ENCODE results near the gene MRPL52. TPM values are rescaled to one million over a fixed set of nuclear protein-coding genes. Genes with fewer than 3 reads are reported as not detected.

The MRPL52 gene
- total and polyA plus RNA-seq, 2 of the 13 experiments (the other 11 are each of a cell fraction or from before 2014, with no cell fraction given) = 118 to 329 TPM

DNA sequence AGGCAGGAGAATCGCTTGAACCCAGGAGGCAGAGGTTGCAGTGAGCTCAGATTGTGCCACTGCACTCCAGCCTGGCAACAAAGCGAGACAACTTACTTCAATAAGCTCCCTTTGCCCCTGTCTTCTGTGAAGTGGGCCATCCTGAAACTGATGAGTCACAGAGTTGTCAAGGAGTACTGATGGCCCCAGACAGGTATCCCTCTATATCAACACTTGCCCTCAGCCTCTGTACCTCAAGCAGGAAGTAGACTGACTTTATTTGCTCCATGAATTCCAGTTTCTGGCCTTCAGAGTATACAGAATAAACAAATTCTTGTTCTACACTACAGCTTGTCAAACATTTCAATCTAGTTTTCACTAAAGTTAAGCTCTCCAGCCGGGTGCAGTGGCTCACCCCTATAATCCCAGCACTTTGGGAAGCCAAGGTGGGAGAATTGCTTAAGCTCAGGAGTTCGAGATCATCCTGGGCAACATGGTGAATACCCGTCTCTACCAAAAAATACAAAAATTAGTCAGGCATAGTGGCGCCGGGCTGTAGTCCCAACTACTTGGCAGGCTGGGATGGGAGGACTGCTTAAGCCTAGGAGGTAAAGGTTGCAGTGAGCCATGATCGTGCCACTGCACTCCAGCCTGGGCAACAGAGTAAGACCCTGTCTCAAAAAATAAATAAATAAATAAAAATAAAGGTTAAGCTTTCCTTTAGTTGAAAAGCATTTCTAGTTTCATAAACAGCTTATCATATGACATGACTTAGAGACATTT is 25.5 kb downstream of the MRPL52 start (continued):
- TF ChIP-seq, protein P1, sequence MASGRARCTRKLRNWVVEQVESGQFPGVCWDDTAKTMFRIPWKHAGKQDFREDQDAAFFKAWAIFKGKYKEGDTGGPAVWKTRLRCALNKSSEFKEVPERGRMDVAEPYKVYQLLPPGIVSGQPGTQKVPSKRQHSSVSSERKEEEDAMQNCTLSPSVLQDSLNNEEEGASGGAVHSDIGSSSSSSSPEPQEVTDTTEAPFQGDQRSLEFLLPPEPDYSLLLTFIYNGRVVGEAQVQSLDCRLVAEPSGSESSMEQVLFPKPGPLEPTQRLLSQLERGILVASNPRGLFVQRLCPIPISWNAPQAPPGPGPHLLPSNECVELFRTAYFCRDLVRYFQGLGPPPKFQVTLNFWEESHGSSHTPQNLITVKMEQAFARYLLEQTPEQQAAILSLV (CRISPR knock-in tag; IDR thresholded peaks at IDR 0.05; ENCODE audit: borderline replicate concordance) = no peak
- TF ChIP-seq ZNF567 (CRISPR knock-in tag; IDR thresholded peaks at IDR 0.05; ENCODE audit: borderline replicate concordance) = no peak
- TF ChIP-seq GPN1 (CRISPR knock-in tag; IDR thresholded peaks at IDR 0.05; ENCODE audit: borderline replicate concordance) = no peak
- TF ChIP-seq MAFF (IDR thresholded peaks at IDR 0.05; ENCODE audit: low read depth, low read length) = 0 out of 2 replicates have a peak, but pooled peaks have one; percentile 25
- no peak for TF ChIP-seq ZNF281 (CRISPR knock-in tag; IDR thresholded peaks at IDR 0.05; ENCODE audit: borderline replicate concordance)
- TF ChIP-seq, protein P2, sequence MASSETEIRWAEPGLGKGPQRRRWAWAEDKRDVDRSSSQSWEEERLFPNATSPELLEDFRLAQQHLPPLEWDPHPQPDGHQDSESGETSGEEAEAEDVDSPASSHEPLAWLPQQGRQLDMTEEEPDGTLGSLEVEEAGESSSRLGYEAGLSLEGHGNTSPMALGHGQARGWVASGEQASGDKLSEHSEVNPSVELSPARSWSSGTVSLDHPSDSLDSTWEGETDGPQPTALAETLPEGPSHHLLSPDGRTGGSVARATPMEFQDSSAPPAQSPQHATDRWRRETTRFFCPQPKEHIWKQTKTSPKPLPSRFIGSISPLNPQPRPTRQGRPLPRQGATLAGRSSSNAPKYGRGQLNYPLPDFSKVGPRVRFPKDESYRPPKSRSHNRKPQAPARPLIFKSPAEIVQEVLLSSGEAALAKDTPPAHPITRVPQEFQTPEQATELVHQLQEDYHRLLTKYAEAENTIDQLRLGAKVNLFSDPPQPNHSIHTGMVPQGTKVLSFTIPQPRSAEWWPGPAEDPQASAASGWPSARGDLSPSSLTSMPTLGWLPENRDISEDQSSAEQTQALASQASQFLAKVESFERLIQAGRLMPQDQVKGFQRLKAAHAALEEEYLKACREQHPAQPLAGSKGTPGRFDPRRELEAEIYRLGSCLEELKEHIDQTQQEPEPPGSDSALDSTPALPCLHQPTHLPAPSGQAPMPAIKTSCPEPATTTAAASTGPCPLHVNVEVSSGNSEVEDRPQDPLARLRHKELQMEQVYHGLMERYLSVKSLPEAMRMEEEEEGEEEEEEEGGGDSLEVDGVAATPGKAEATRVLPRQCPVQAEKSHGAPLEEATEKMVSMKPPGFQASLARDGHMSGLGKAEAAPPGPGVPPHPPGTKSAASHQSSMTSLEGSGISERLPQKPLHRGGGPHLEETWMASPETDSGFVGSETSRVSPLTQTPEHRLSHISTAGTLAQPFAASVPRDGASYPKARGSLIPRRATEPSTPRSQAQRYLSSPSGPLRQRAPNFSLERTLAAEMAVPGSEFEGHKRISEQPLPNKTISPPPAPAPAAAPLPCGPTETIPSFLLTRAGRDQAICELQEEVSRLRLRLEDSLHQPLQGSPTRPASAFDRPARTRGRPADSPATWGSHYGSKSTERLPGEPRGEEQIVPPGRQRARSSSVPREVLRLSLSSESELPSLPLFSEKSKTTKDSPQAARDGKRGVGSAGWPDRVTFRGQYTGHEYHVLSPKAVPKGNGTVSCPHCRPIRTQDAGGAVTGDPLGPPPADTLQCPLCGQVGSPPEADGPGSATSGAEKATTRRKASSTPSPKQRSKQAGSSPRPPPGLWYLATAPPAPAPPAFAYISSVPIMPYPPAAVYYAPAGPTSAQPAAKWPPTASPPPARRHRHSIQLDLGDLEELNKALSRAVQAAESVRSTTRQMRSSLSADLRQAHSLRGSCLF (CRISPR knock-in tag; IDR thresholded peaks at IDR 0.05; ENCODE audit: borderline replicate concordance) = no peak
- no peak for TF ChIP-seq MLX (CRISPR knock-in tag; IDR thresholded peaks at IDR 0.05)
- TF ChIP-seq MLLT10 (CRISPR knock-in tag; IDR thresholded peaks at IDR 0.05) = no peak
- TF ChIP-seq, protein P3, sequence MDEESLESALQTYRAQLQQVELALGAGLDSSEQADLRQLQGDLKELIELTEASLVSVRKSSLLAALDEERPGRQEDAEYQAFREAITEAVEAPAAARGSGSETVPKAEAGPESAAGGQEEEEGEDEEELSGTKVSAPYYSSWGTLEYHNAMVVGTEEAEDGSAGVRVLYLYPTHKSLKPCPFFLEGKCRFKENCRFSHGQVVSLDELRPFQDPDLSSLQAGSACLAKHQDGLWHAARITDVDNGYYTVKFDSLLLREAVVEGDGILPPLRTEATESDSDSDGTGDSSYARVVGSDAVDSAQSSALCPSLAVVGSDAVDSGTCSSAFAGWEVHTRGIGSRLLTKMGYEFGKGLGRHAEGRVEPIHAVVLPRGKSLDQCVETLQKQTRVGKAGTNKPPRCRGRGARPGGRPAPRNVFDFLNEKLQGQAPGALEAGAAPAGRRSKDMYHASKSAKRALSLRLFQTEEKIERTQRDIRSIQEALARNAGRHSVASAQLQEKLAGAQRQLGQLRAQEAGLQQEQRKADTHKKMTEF (CRISPR knock-in tag; IDR thresholded peaks at IDR 0.05) = peak; percentile 50; the same call in 1 of the 2 replicates
- TF ChIP-seq ZNF333 (CRISPR knock-in tag; IDR thresholded peaks at IDR 0.05; ENCODE audit: borderline replicate concordance) = no peak
- TF ChIP-seq ZNF329 (CRISPR knock-in tag; IDR thresholded peaks at IDR 0.05; ENCODE audit: low read depth) = no peak
- no peak for TF ChIP-seq SOX5 (CRISPR knock-in tag; IDR thresholded peaks at IDR 0.05; ENCODE audit: borderline replicate concordance)
- no peak for TF ChIP-seq ZNF24 (IDR thresholded peaks at IDR 0.05)
- TF ChIP-seq SP140L (CRISPR knock-in tag; IDR thresholded peaks at IDR 0.05; ENCODE audit: borderline replicate concordance) = no peak
- peak; percentile 75; the same call in 1 of the 2 replicates for TF ChIP-seq ZNF256 (CRISPR knock-in tag; conservative IDR thresholded peaks at IDR 0.05)
- no peak for TF ChIP-seq MEF2D (CRISPR knock-in tag; IDR thresholded peaks at IDR 0.05)

All from HepG2 (cell line).